Measurements from ENCODE around the gene MYO3B. TPM values are rescaled to one million over a fixed set of nuclear protein-coding genes. Genes with fewer than 3 reads are reported as not detected.
"Not testable (repeated sequence)": the region's sequence is repeated elsewhere in the genome, so short reads cannot be mapped to it uniquely, and the experiment has no call there.

MYO3B gene
- total RNA-seq, 1 donor from 2014 or later = 0.24 TPM

DNA sequence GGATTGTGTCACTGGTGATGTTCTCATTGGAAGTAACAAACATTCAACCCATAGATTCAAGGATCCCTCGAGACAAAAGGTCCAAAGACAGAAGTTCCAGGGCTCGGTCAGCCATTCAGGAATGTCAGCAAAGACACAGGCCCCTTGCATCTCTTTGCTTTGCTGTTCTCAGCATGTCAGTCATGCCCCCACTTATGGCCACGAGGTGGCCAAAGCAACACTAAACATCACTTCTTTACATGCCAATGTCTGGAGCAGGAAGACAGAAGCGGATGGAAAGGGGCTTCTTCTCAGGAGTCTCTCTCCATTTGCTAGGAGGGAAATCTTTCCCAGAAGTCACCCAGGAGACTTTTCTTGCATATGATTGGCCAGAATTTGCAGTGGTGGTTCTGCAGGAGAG, 345.6 kb downstream of the MYO3B start:
- no peak for ATAC-seq

DNA sequence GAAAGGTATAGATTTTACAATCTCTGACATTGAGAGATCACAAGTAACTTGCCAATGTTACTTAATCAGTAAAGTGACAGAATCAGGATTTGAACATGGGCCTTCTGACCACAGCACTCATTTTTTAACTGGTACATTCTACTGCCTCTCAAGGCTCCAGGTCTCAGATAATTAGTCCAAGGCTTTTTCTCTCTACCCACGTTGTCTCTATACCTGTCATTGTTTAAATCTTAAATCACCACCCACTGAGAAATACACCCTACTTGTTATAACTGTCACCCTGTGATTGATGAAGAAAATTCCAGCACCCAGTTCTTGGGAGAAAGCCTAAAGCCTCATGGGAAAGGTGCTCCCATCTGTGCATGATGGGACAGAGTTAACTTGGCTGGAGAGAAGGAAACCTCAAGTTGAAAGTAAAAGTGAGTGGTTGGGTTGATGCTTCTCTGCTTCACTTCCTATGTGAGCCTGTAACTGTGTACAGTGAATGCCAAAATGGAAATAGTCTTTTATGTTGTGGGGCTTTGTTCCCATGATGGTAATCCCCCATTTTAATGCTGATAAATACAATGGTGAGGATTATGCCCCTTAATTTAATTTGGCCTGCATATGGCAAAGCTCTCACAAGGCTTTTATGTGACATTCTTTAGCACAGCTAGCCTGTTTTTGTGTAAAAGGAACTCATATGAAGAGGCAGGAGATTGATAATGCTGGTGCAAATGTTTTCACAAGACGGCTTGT, 347.1 kb downstream of the MYO3B start:
- ATAC-seq = peak; percentile 56

DNA sequence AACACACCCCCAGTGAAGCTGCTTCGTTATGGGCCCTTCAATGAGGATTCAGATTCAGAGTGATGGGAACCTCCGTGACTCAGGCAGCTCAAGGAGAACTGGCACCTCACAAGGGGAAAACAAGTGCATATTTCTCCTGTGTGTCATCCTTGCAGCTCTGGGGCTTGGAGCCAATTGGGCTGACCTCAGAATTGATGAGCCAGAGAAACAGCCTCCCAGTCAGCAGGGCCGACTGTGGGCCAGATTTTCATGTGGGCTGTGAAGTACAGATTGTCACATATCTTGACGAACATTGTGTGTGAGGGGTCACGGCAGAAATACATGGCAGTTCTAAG, 347.6 kb downstream of the MYO3B start:
- ATAC-seq = peak; percentile 95

DNA sequence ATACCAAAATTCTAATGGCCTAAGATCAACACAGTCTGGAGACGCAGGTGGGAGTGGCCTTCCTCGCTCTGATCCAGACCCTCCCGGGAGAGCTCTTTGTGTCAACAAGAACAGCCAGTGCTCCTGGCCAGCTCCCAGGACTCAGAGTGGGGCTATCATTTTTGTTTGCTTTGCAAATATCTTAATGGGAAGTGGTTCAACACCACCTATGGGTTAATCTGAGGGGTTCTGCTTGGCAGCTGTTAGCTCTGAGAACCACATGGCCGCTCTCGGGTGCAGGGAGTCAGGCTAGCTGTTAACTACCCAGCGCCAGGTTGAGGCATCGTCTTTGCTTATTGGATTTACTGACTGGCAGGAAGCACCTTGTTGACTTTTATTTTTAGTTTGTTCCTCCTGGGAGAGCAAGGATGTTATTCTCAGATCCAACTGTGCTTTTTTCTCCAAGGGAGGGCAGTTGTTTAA, 352.4 kb downstream of the MYO3B start:
- ATAC-seq = peak; percentile 44

GRCh38 chr2:170530803-170531564, 353.0 kb downstream of the MYO3B start:
- ATAC-seq = no peak

DNA sequence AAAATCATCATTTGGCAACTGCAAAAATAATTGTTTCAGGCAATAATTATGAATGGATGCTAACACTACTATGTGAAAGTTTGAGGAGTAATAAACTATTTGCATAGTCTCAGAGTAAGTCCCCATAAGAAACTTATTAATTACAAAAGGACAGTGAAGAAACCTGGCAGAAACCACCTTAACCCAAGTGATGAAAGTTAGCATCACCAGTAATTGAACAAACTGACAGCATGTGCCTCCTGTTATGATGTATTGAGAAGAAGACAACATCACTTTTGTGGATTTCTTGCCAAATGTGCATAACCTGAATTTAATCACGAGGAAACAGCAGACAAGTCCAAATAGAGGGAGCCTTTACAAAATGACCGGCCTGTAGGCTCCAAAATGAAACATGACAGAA, 353.9 kb downstream of the MYO3B start:
- no peak for ATAC-seq

DNA sequence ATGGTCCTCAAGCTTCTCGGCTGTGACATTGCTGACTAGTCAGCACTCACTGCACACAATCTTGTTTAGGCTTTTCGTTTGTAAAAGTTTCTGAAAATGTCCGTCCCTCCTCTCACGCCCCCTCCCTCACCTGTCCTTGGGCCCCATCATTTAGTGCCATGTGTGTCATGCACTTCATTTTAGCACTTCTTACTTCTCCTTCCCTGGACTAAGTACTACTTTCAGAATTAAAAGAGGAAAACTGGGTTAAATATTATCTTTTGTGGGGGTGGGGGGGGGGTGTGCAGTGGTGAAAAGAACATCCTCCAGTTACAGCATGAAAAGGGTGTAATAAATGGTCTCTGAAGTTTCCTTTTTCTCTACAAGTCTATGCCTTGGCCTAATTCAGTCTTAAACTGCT, 355.2 kb downstream of the MYO3B start:
- no peak for ATAC-seq

DNA sequence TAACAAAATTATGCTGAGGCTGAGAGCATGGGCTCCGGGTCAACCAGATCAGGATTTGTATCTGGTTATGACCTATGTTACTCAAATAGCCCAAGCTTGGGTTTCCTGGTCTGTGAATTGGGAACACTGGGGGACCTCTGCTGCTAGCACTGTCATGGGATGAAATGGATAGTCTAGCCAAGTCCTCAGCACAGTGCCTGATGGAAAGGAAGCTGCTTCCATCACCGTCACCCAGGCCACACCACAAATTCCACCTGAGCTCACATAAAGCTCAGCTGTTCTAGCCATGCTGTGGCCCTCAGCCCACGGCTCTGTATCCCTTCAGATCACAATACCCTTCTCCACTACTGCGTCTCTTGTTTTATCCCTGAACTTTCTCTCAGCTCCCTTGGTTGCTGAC, 357.6 kb downstream of the MYO3B start:
- no peak for ATAC-seq

DNA sequence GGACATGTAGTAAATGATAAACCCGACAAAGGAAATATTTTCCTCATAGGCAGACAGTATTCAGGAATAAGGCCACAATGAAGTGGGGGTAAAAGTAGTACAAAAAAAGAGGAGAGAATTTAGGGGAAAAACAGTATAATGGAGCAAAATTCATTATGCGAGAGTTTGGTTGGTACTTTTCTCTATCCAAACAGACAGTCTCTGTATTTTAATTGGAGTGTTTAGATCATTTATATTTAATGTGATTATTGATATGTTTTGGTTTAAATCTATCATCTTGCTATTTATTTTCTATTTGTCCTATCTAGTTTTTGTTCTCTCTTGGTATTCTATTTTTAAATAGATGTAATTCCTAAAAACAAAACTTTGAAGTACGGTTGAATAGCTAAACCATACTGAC, 366.9 kb downstream of the MYO3B start:
- no peak for ATAC-seq

DNA sequence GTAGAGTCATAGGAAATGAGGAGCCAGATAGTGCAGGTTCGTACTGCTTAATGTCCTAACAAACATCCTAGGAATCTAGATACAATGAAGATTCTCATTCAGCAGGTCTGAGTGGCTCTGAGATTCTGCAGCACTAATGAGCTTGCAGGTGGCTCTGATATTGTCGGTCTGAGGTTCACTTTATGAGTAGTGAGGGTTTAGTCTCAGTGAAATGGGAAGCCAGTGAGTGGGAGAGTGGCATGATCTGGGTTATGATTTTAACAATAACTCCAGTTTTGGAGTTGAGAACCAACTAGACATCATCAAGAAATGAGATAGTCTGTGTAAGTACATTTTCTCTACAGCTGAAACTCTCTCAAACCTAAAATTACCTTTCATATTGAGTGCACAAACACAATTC, 370.4 kb downstream of the MYO3B start:
- no peak for ATAC-seq

DNA sequence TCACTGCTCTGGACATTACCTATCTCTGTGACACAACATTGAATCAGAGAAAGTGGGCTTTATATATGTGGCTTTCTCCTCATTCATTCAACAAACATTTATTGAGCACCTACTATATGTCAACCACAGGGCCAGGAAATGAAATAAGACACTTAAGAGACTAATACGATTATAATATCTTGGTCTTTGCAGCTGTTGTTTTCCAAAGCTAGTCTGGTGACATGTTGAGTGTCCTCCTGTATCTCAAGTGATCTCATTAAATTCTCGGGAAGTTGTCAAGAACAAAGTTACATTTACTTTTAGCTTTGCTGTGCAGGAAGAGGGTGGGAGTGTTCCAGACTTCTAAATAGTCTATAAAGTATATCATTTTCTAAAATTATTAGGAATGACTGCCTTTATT, 372.6 kb downstream of the MYO3B start:
- ATAC-seq = no peak

DNA sequence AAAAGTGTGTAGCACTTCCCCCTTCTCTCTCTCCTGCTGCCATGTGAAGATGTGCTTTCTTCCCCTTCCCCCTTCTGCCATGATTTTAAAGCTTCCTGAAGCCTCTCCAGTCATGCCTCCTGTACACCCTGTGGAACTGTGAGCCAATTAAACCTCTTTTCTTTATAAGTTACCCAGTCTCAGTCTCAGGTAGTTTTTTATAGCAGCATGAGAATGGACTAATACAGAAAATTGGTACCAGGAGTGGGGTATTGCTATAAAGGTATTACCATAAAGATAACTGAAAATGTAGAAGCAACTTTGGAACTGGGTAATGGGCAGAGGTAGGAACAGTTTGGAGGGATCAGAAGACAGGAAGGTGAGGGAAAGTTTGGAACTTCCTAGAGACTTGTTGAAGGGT, 374.0 kb downstream of the MYO3B start:
- ATAC-seq = not testable (repeated sequence)

DNA sequence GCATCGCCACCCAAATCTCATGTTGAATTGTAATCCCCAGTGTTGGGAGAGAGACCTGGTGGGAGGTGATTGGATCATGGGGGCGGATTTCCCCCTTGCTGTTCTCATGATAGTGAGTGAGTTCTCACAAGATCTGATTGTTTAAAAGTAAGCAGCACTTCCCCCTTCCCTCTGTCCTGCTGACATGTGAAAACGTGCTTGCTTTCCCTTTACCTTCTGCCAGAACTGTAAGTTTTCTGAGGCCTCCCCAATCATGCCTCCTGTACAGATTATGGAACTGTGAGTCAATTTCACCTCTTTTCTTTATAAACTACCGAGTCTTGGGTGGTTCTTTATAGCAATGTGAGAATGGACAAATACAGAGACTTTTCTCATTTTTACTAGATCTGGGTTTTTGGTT, 375.8 kb downstream of the MYO3B start:
- no peak for ATAC-seq

GRCh38 chr2:170554278-170554955, 376.5 kb downstream of the MYO3B start:
- peak; percentile 25 for ATAC-seq

DNA sequence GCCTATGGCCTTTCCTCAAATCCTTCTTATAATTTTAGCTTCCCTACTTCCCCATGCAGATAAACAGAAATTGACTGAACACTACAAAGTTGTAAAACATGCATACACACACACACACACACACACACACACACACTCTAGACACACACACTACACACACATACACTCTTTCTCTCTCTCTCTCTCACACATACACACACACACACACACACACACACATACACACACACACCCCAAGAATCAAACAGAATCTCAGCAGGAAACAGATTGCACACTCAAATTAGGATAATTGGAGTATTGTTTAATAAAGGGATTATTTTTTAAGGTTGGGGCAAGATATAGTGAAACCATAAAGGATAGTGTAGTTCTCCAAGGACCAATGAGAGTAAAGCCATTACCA, 385.0 kb downstream of the MYO3B start:
- ATAC-seq = no peak

DNA sequence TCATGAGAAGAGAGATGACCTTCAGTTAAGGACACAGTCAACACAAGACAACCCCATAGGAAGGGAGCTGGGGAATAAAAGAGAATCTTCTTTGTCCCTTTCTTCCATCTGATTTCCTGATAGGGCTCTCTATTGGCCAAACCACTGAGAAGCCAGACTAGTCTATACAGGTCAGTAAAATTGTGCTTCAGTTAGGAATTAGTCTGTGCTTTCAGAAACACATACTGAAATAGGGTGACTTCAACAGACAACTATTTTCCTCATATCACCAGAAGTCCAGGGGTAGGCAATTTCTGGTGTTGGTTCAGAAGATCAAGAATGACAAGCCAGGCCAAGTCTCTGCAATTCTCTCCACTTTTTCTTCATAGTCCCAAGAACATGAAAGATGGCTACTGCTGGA, 385.5 kb downstream of the MYO3B start:
- no peak for ATAC-seq

- no peak for ATAC-seq
These were observed 388.2 kb downstream of the MYO3B start for GRCh38 chr2:170566138-170566537.

DNA sequence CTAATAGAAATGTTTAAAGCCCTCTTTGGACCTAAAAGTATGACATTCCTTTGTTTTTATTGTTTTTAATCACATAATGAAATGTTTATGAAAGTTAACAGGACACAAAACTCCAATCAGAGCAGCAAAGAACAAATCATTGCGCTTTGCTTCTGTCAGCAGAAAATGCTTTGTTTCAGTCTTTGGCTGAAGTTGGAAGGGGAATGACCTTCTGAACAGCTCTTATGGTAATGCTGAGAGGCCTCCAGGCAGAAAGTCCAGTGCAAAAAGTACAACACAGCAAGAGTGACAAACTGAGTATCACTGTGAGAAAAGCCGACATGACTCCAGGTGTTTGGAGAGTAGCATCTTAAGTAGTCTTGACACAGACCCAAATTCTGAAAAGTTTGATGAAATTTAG, 389.5 kb downstream of the MYO3B start:
- ATAC-seq = no peak

- ATAC-seq = no peak
These were observed 390.6 kb downstream of the MYO3B start for GRCh38 chr2:170568511-170568910.

DNA sequence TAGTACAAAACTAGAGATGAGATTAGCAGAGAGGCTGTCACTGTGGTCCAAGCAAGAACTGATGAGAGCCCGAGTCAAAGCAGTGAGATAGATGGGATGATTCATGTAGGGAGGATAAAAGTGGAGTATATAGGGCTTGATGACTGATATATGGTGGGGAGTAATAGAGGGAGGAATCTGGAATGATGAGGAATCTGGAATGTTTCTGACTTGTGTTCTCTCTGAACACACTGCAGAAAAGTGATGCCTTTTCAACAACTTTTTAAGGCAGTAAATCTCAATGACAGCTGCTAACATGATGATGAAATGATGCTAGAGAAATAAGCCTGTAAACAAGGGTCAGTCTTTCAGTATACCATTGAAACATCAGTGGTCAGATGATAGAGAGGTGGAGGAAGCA, 393.7 kb downstream of the MYO3B start:
- ATAC-seq = no peak

DNA sequence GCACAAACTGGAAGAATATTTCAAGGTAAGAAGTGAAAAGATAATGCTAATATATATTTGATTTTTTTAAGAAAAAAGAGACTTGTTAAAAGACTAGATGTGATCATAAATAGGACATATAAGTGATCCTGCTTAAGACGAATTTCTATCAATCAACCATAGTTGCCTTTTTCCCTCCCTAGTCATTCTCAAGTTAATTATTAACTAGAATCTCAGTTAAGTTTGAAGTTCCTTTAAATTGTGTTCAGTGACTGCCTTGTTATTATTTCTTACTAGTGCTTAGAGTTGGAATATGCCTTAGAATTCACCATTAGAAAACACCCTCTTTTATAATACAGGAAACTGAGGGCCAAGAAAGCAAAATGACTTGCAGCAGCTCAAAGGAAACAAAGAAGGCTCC, 395.7 kb downstream of the MYO3B start:
- no peak for ATAC-seq

GRCh38 chr2:170576296-170576695, 398.3 kb downstream of the MYO3B start:
- ATAC-seq = no peak

- ATAC-seq = no peak
These were observed 399.4 kb downstream of the MYO3B start for GRCh38 chr2:170577356-170577755.

- no peak for ATAC-seq
These were observed 400.7 kb downstream of the MYO3B start for GRCh38 chr2:170578606-170579005.

Data from esophagus mucosa (tissue), 1 donor.